Measurements from ENCODE around the gene DAPK1. TPM values are rescaled to one million over a fixed set of nuclear protein-coding genes. Genes with fewer than 3 reads are reported as not detected.

DAPK1 gene
- polyA plus RNA-seq, 1 experiment = 0.12 TPM

- no peaks in the 10 kb centered on the region; the same call in 1 of the 2 replicates for H3K9me3 ChIP-seq (ENCODE audit: control insufficient read depth, insufficient read depth, low read length)
- no peaks in the 10 kb centered on the region for H3K27me3 ChIP-seq (ENCODE audit: control insufficient read depth, insufficient read depth, low read length)
- ChIA-PET CTCF (interaction anchor here (1.0 to 14.1 kb wide), 5 partner anchors 14 to 354 kb away, joined by 4 to 188 read pairs (median 8); no protein-coding TSS in a partner anchor), POLR2A (interaction anchor here (2.0 kb wide), 1 partner anchor 40 kb away, joined by 5 read pairs; the partner anchor contains the start of gene CTSL)
- DNase-seq (ENCODE audit: low read depth, low spot score) = no peak
- TF ChIP-seq CTCF (IDR thresholded peaks at IDR 0.05; ENCODE audit: low read depth, low read length) = no peak
- H3K4me3 ChIP-seq (ENCODE audit: low read depth, low read length) = no peak overlapping the region
- no peak overlapping the region for H3K27ac ChIP-seq (ENCODE audit: low read depth, low read length)
Measured at GRCh38 chr9:87685871-87686519, 188.3 kb downstream of the DAPK1 start.

- DNase-seq (ENCODE audit: low read depth, low spot score) = no peak
- ChIA-PET POLR2A (interaction anchor here (2.0 kb wide), 1 partner anchor 39 kb away, joined by 5 read pairs; the partner anchor contains the start of gene CTSL), CTCF (interaction anchor here (1.0 to 14.1 kb wide), 5 partner anchors 10 to 355 kb away, joined by 3 to 188 read pairs (median 5); no protein-coding TSS in a partner anchor)
- Histone ChIP-seq H3K27me3 (ENCODE audit: control insufficient read depth, insufficient read depth, low read length) (no peaks in the 10 kb centered on the region), H3K9me3 (ENCODE audit: control insufficient read depth, insufficient read depth, low read length) (no peaks in the 10 kb centered on the region; the same call in 1 of the 2 replicates), H3K27ac (ENCODE audit: low read depth, low read length) (no peak overlapping the region), H3K4me3 (ENCODE audit: low read depth, low read length) (no peak overlapping the region)
- no peak for TF ChIP-seq CTCF (IDR thresholded peaks at IDR 0.05; ENCODE audit: low read depth, low read length)
Measured at GRCh38 chr9:87686520-87687090, 188.9 kb downstream of the DAPK1 start.

GRCh38 chr9:87687207-87687606 is 189.5 kb downstream of the DAPK1 start:
- POLR2A ChIA-PET = no interaction called here
- no peaks in the 10 kb centered on the region; the same call in 1 of the 2 replicates for H3K9me3 ChIP-seq (ENCODE audit: control insufficient read depth, insufficient read depth, low read length)
- CTCF ChIA-PET = interaction anchor here (1.4 to 14.1 kb wide), 3 partner anchors 10 to 355 kb away, joined by 3 to 188 read pairs (median 3); no protein-coding TSS in a partner anchor
- H3K4me3 ChIP-seq (ENCODE audit: low read depth, low read length) = no peak overlapping the region
- DNase-seq (ENCODE audit: low read depth, low spot score) = no peak
- H3K27me3 ChIP-seq (ENCODE audit: control insufficient read depth, insufficient read depth, low read length) = no peaks in the 10 kb centered on the region
- TF ChIP-seq CTCF (IDR thresholded peaks at IDR 0.05; ENCODE audit: low read depth, low read length) = no peak
- no peak overlapping the region for H3K27ac ChIP-seq (ENCODE audit: low read depth, low read length)

- ChIA-PET CTCF (interaction anchor here (0.6 kb wide), 1 partner anchor 10 kb away, joined by 3 read pairs; no protein-coding TSS in a partner anchor), POLR2A (no interaction called here)
- Histone ChIP-seq H3K27ac (ENCODE audit: low read depth, low read length) (no peak overlapping the region), H3K27me3 (ENCODE audit: control insufficient read depth, insufficient read depth, low read length) (no peaks in the 10 kb centered on the region), H3K4me3 (ENCODE audit: low read depth, low read length) (no peak overlapping the region), H3K9me3 (ENCODE audit: control insufficient read depth, insufficient read depth, low read length) (peaks cover 5% of the 10 kb centered on the region)
- no peak for TF ChIP-seq CTCF (IDR thresholded peaks at IDR 0.05; ENCODE audit: low read depth, low read length)
- DNase-seq (ENCODE audit: low read depth, low spot score) = no peak
Measured at GRCh38 chr9:87694236-87694755, 196.6 kb downstream of the DAPK1 start.

- Histone ChIP-seq H3K27ac (ENCODE audit: low read depth, low read length) (no peak overlapping the region), H3K4me3 (ENCODE audit: low read depth, low read length) (no peak overlapping the region), H3K9me3 (ENCODE audit: control insufficient read depth, insufficient read depth, low read length) (peaks cover 5% of the 10 kb centered on the region), H3K27me3 (ENCODE audit: control insufficient read depth, insufficient read depth, low read length) (no peaks in the 10 kb centered on the region)
- ChIA-PET CTCF (interaction anchor here (1.4 kb wide), 1 partner anchor 117 kb away, joined by 4 read pairs; no protein-coding TSS in a partner anchor), POLR2A (no interaction called here)
- no peak for TF ChIP-seq CTCF (IDR thresholded peaks at IDR 0.05; ENCODE audit: low read depth, low read length)
- DNase-seq (ENCODE audit: low read depth, low spot score) = no peak
Measured at GRCh38 chr9:87695523-87695922, 197.9 kb downstream of the DAPK1 start.

All from AG04450 (cell line).